ENCODE measurements around the gene SNRPF.

SNRPF gene

DNA sequence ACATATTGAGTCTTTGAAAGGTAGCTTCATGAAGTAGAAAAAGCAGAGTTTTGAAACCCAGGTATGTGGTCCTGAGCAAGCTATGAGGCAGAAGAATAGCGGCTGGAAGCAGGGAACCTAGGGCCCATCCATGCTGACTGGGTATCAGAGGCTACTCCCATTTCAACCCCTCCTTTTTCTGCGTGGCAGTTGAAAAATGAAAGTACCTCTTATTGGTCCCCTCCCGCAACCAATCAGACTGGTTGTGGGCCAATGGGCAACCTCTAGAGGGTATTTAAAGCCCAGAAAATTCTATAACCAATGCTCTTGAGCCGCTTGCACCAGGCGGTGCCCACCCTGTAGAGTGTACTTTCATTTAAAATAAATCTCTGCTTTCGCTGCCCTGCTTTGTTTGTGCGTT lies 1.6 kb upstream of the SNRPF start:
- H3K27me3 Mint-ChIP-seq (ENCODE audit: low read depth) = peaks cover 5% of the 10 kb centered on the region
- H3K27ac Mint-ChIP-seq = no peak overlapping the region
- peak overlapping the region in 2 of 3 experiments; percentile 30 to 37 for H3K4me3 Mint-ChIP-seq
- peaks cover 7% of the 10 kb centered on the region for H3K9me3 Mint-ChIP-seq
- no peaks in the 10 kb centered on the region for H3K4me1 Mint-ChIP-seq
- H3K36me3 Mint-ChIP-seq (ENCODE audit: low read depth) = no peaks in the 10 kb centered on the region
- TF ChIP-seq, protein P1, sequence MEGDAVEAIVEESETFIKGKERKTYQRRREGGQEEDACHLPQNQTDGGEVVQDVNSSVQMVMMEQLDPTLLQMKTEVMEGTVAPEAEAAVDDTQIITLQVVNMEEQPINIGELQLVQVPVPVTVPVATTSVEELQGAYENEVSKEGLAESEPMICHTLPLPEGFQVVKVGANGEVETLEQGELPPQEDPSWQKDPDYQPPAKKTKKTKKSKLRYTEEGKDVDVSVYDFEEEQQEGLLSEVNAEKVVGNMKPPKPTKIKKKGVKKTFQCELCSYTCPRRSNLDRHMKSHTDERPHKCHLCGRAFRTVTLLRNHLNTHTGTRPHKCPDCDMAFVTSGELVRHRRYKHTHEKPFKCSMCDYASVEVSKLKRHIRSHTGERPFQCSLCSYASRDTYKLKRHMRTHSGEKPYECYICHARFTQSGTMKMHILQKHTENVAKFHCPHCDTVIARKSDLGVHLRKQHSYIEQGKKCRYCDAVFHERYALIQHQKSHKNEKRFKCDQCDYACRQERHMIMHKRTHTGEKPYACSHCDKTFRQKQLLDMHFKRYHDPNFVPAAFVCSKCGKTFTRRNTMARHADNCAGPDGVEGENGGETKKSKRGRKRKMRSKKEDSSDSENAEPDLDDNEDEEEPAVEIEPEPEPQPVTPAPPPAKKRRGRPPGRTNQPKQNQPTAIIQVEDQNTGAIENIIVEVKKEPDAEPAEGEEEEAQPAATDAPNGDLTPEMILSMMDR (IDR thresholded peaks at IDR 0.05; ENCODE audit: unreplicated experiment in 3 of 3) = no peak

DNA sequence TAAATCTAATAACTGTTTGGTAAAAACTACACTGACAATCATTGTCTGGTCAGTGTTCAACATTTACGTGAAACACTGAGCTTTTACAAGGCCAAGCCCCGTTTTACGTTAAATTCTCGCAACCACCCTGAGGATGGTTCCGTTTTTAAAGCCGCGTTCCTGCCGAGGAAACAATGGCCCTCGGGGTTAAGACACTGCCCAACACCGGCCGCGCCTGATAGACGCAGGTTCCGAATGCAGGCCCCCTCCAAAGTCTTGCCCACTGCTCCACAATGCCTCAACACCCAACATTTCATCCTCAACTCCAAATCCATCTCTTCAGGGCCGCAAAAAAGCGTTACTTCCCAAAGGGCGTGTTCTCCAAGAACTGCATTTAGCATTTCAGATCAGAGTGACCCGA lies 953 bp upstream of the SNRPF start:
- Mint-ChIP-seq H3K27me3 (ENCODE audit: low read depth) (no peaks in the 10 kb centered on the region), H3K27ac (no peak overlapping the region), H3K36me3 (ENCODE audit: low read depth) (no peaks in the 10 kb centered on the region), H3K9me3 (peaks cover 7% of the 10 kb centered on the region), H3K4me1 (no peaks in the 10 kb centered on the region), H3K4me3 (no peak overlapping the region)
- TF ChIP-seq, protein P1 (IDR thresholded peaks at IDR 0.05; ENCODE audit: unreplicated experiment in 3 of 3) = no peak

DNA sequence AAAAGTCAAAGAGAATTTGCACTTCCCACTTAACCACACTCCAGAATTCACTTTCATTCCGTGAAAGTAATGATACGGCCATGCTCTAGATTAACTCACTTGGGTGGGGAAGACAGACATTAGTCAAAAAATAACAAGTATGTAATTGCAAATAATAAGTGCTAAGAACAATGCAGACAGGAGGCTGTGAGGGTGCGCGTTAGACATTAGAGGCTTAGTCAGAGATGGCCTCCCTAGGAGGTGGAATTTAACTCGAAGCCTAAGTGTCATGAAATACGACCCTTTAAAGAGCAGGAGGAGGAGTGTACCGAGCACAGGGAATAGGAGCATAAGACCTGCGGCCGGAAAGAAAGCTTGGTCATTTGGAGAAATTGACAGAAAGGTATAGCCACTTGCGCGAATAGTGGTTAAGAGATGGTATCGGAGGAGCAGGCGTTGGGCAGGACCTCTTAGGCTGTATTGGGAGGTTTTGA lies 628 bp downstream of the SNRPF start:
- Mint-ChIP-seq H3K9me3 (peaks cover 7% of the 10 kb centered on the region), H3K27ac (no peak overlapping the region), H3K4me3 (no peak overlapping the region), H3K4me1 (no peaks in the 10 kb centered on the region), H3K27me3 (ENCODE audit: low read depth) (no peaks in the 10 kb centered on the region), H3K36me3 (ENCODE audit: low read depth) (no peaks in the 10 kb centered on the region)
- TF ChIP-seq, protein P1 (IDR thresholded peaks at IDR 0.05; ENCODE audit: unreplicated experiment in 3 of 3) = peak in 1 of 3 experiments; percentile 3

DNA sequence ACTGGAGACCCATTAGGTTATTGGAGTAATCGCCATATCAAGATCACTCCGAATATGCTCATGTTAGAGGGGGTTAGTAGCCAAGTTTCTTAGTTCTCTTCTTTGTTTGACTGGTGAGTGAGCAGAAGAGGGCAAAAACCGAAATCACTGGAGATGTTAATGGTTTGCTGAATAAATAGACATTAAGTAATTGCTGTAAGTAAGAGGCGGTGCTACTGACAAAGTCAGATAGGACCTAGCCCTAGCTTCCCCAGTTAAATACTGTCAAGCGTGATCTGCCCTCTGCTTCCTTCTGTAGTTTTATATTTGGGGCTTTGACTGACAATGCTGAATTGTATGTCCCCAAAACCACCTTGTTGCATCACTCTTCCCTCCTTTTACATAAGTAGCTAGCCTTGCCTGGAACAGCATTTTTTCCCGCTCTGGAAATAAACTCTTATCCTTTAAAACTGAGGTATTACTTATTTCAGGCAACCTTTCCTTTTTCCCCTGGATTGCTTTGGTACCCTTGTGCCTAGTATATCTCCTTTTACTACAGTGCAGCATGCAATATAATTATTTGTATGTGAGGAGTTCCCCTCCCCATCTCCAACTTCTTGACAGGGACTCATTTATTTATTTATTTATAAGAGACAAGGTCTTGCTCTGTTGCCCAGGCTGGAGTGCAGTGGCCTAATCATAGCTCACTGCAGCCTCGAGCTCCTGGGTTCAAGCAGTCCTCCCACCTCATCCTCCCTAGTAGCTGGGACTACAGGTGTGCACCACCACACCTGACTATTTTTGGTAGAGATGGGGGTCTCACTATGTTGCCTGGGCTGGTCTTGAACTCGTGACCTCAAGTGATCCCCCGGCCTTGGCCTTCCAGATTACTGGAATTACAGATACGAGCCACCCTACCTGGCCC lies 1.4 kb downstream of the SNRPF start:
- Mint-ChIP-seq H3K9me3 (peaks cover 7% of the 10 kb centered on the region), H3K27me3 (ENCODE audit: low read depth) (no peaks in the 10 kb centered on the region), H3K36me3 (ENCODE audit: low read depth) (no peaks in the 10 kb centered on the region), H3K4me1 (no peaks in the 10 kb centered on the region), H3K4me3 (peak overlapping the region in 2 of 3 experiments; percentile 64 to 65), H3K27ac (no peak overlapping the region)
- TF ChIP-seq, protein P1 (IDR thresholded peaks at IDR 0.05; ENCODE audit: unreplicated experiment in 3 of 3) = no peak

DNA sequence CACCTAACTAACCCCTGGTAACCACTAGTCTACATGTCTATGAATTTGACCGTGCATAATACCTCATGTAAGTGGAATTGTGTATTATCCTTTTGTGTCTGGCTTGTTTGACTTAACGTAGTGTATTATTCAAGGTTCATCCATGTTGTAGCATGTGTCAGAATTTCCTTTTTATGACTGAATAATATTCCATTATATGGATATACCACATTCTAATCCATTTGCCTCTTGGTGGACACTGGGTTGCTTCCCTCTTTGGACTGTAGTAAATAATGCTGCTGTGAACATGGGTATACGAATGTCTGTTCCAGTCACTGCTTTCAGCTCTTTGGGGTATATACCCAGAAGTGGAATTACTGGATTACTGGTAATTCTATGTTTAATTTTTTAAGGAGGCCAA lies 3.3 kb downstream of the SNRPF start:
- no peak overlapping the region for H3K27ac Mint-ChIP-seq
- H3K27me3 Mint-ChIP-seq (ENCODE audit: low read depth) = no peaks in the 10 kb centered on the region

More for the DNA sequence above, 3.3 kb downstream of the SNRPF start:
- no peaks in the 10 kb centered on the region for H3K4me1 Mint-ChIP-seq
- H3K4me3 Mint-ChIP-seq = peak overlapping the region in 1 of 3 experiments; percentile 36
- peaks cover 1% of the 10 kb centered on the region for H3K36me3 Mint-ChIP-seq (ENCODE audit: low read depth)
- H3K9me3 Mint-ChIP-seq = peaks cover 7% of the 10 kb centered on the region
- TF ChIP-seq, protein P1 (IDR thresholded peaks at IDR 0.05; ENCODE audit: unreplicated experiment in 3 of 3) = no peak

All from nephron (organoid).